ENCODE data around the gene DPP6. TPM values are rescaled to one million over a fixed set of nuclear protein-coding genes. Genes with fewer than 3 reads are reported as not detected.

Gene DPP6
- total and polyA plus RNA-seq, 8 donors: 1.0 to 11.2 (median 2.6) TPM

GRCh38 chr7:154902600-154903082 is 850.4 kb downstream of the DPP6 start:
- WGBS, 2 donors: 68 to 79% methylated on average over 6 of the region's 6 CpGs
- Histone ChIP-seq H3K27ac (no peak overlapping the region), H3K36me3 (no peaks in the 10 kb centered on the region), H3K4me3 (no peak overlapping the region), H3K4me1 (no peaks in the 10 kb centered on the region), H3K27me3 (no peaks in the 10 kb centered on the region), H3K9me3 (no peaks in the 10 kb centered on the region)
- ATAC-seq (no peak), DNase-seq (no peak), FAIRE-seq (no peak)
- TF ChIP-seq CTCF (IDR thresholded peaks at IDR 0.05): no peak
- intact Hi-C loops (cut with DNase I): no loop called here

GRCh38 chr7:154903083-154903731 is 851.0 kb downstream of the DPP6 start:
- Histone ChIP-seq H3K4me3 (no peak overlapping the region), H3K36me3 (no peaks in the 10 kb centered on the region), H3K4me1 (no peaks in the 10 kb centered on the region), H3K27ac (no peak overlapping the region), H3K27me3 (no peaks in the 10 kb centered on the region), H3K9me3 (no peaks in the 10 kb centered on the region)
- intact Hi-C loops (cut with DNase I): no loop called here
- TF ChIP-seq CTCF (IDR thresholded peaks at IDR 0.05): no peak
- WGBS, 2 donors: 41 to 47% methylated on average over 14 of the region's 14 CpGs
- FAIRE-seq: no peak
- DNase-seq: no peak
- no peak for ATAC-seq

GRCh38 chr7:154905146-154905545 is 852.9 kb downstream of the DPP6 start:
- no peak for TF ChIP-seq CTCF (IDR thresholded peaks at IDR 0.05)
- H3K4me1 ChIP-seq: no peaks in the 10 kb centered on the region
- no peaks in the 10 kb centered on the region for H3K36me3 ChIP-seq
- ATAC-seq (no peak), DNase-seq (no peak), FAIRE-seq (no peak)
- no peaks in the 10 kb centered on the region for H3K27me3 ChIP-seq
- no peak overlapping the region for H3K4me3 ChIP-seq
- 66 to 80% methylated on average over 8 of the region's 8 CpGs for WGBS, 2 donors
- intact Hi-C loops (cut with DNase I): no loop called here
- no peak overlapping the region for H3K27ac ChIP-seq
- no peaks in the 10 kb centered on the region for H3K9me3 ChIP-seq

GRCh38 chr7:154905615-154906014 is 853.4 kb downstream of the DPP6 start:
- Histone ChIP-seq H3K4me1 (no peaks in the 10 kb centered on the region), H3K9me3 (no peaks in the 10 kb centered on the region), H3K36me3 (no peaks in the 10 kb centered on the region), H3K4me3 (no peak overlapping the region), H3K27me3 (no peaks in the 10 kb centered on the region), H3K27ac (no peak overlapping the region)
- FAIRE-seq: no peak
- intact Hi-C loops (cut with DNase I): no loop called here
- TF ChIP-seq CTCF (IDR thresholded peaks at IDR 0.05): no peak
- no peak for DNase-seq
- 73 to 76% methylated on average over 8 of the region's 8 CpGs for WGBS, 2 donors
- ATAC-seq: no peak

- no peak for TF ChIP-seq CTCF (IDR thresholded peaks at IDR 0.05)
- no peak for DNase-seq
- 89 to 91% methylated on average over 7 of the region's 7 CpGs for WGBS, 2 donors
Observed at GRCh38 chr7:154906201-154906600, 854.0 kb downstream of the DPP6 start.

More at GRCh38 chr7:154906201-154906600, 854.0 kb downstream of the DPP6 start:
- Histone ChIP-seq H3K36me3 (no peaks in the 10 kb centered on the region), H3K4me1 (no peaks in the 10 kb centered on the region), H3K27me3 (no peaks in the 10 kb centered on the region), H3K9me3 (no peaks in the 10 kb centered on the region), H3K27ac (no peak overlapping the region), H3K4me3 (no peak overlapping the region)
- intact Hi-C loops (cut with DNase I): no loop called here
- FAIRE-seq (no peak), ATAC-seq (no peak)
